Stimulated activated CD4-positive, alpha-beta T cell treated with anti-CD3 and anti-CD28 coated beads, TNF-alpha, amount 100 ng/mL, for 4 hours (primary cell): Measurements from ENCODE around the gene WDR11.

Experiments
- DNase-seq, 3 experiments: peaks; one replicate each; pipeline ENCODE4 v3.0.0-alpha.2; 2020; ENCODE audit warnings: low read depth in 3 of 3

Gene WDR11

GRCh38 chr10:120944586-120945125, 93.5 kb downstream of the WDR11 start:
- DNase-seq = no peak

GRCh38 chr10:120945182-120945581, 94.0 kb downstream of the WDR11 start:
- DNase-seq = no peak

GRCh38 chr10:120945801-120946302, 94.7 kb downstream of the WDR11 start:
- DNase-seq = no peak

- no peak for DNase-seq
Measured at GRCh38 chr10:120946497-120946896, 95.3 kb downstream of the WDR11 start.

- DNase-seq = peak in 2 of 3 experiments; percentile 10 to 39
Measured at GRCh38 chr10:120948889-120949608, 97.9 kb downstream of the WDR11 start.

- no peak for DNase-seq
Measured at GRCh38 chr10:120949609-120950031, 98.5 kb downstream of the WDR11 start.

- no peak for DNase-seq
Measured at GRCh38 chr10:120950051-120950561, 98.9 kb downstream of the WDR11 start.

- no peak for DNase-seq
Measured at GRCh38 chr10:120951288-120951687, 100.1 kb downstream of the WDR11 start.

- no peak for DNase-seq
Measured at GRCh38 chr10:120953897-120954296, 102.7 kb downstream of the WDR11 start.
